Measurements from ENCODE around the gene CAPN15. TPM values are rescaled to one million over a fixed set of nuclear protein-coding genes. Genes with fewer than 3 reads are reported as not detected.

The CAPN15 gene
- total and polyA plus RNA-seq, 2 of the 4 experiments (the other 2 are of a cell fraction): 9.3 to 24.3 TPM

- Histone ChIP-seq H3K23ac (ENCODE audit: low read depth, low read length) (no peak overlapping the region), H4K91ac (ENCODE audit: insufficient read depth, low read depth, low read length) (no peak overlapping the region), H2AFZ (replicated peaks; ENCODE audit: low read length, poor library complexity) (no peak overlapping the region), H4K5ac (ENCODE audit: low read depth, low read length) (no peak overlapping the region), H3K9me3 (ENCODE audit: control insufficient read depth, insufficient read depth, low read length) (no peaks in the 10 kb centered on the region), H3K27ac (ENCODE audit: insufficient read depth, low read length) (no peak overlapping the region), H3K9me1 (ENCODE audit: insufficient read depth, low read length) (no peaks in the 10 kb centered on the region), H3K4me3 (ENCODE audit: insufficient read depth, low read depth, low read length) (no peak overlapping the region), H2BK5ac (ENCODE audit: low read depth, low read length, poor library complexity, severe bottlenecking) (no peak overlapping the region), H3K14ac (replicated peaks; ENCODE audit: low read depth, low read length) (no peak overlapping the region), H3K4me2 (ENCODE audit: low read depth, low read length) (no peak overlapping the region), H3K18ac (ENCODE audit: low read depth, low read length) (no peak overlapping the region), H2AK5ac (ENCODE audit: low read depth, low read length) (no peak overlapping the region), H3K4ac (ENCODE audit: low read depth, low read length) (no peak overlapping the region), H2BK20ac (ENCODE audit: low read depth, low read length) (no peak overlapping the region), H3K27me3 (ENCODE audit: control insufficient read depth, insufficient read depth, low read length) (no peaks in the 10 kb centered on the region), H4K20me1 (ENCODE audit: insufficient read depth, low read length) (no peaks in the 10 kb centered on the region), H3K56ac (ENCODE audit: extremely low read depth, insufficient read depth, low read length) (no peak overlapping the region), H3K9ac (ENCODE audit: low read depth, low read length) (no peak overlapping the region), H2BK15ac (ENCODE audit: low read depth, low read length) (no peak overlapping the region), H4K8ac (ENCODE audit: low read depth in 2 of 2, low read length in 2 of 2) (no peak overlapping the region), H3K36me3 (ENCODE audit: control insufficient read depth, insufficient read depth, low read length) (peaks cover 7% of the 10 kb centered on the region; the same call in 1 of the 2 replicates), H3K79me1 (ENCODE audit: low read depth in 1 of 2, low read length in 2 of 2) (peaks cover 0 to 3% of the 10 kb centered on the region in 2 experiments; a peak in 1 of 4 replicates), H3K4me1 (ENCODE audit: control insufficient read depth, insufficient read depth, low read length) (peaks cover under 1% of the 10 kb centered on the region; the same call in 1 of the 2 replicates), H2BK120ac (ENCODE audit: low read depth, low read length) (no peak overlapping the region), H2AK9ac (replicated peaks; ENCODE audit: low read depth, low read length, poor library complexity) (no peak overlapping the region)
- no peak for DNase-seq
- POLR2A ChIA-PET (ENCODE audit: unreplicated experiment): interaction anchor here (0.7 kb wide), 1 partner anchor 98 kb away, joined by 5 read pairs; no protein-coding TSS in a partner anchor
- BruUV-seq (replicated peaks): no TSS peak
- WGBS, 2 experiments (ENCODE audit: extremely low coverage in 2 of 2, insufficient read length in 1 of 2): 91% methylated on average over 8 of the region's 19 CpGs; no CpG with 5 or more reads in 1 of the 2 experiments
- intact Hi-C loops (cut with micrococcal nuclease) (no loop called here), in situ Hi-C loops (cut with MboI; ENCODE audit: low sequenced_read_pairs) (no loop called here), dilution Hi-C loops (cut with HindIII; ENCODE audit: low sequenced_read_pairs, unreplicated experiment) (no loop called here)
- no peak for ATAC-seq (ENCODE audit: low read depth)
- CTCF ChIA-PET: no interaction called here
- no peak for TF ChIP-seq MAFK (IDR thresholded peaks at IDR 0.05; ENCODE audit: low read depth, low read length)
- TF ChIP-seq FOS (IDR thresholded peaks at IDR 0.05; ENCODE audit: low read depth, low read length): no peak
- TF ChIP-seq POLR2A (IDR thresholded peaks at IDR 0.05; ENCODE audit: low read depth, low read length): no peak
- no peak for TF ChIP-seq MAZ (IDR thresholded peaks at IDR 0.05; ENCODE audit: borderline replicate concordance, low read depth, low read length)
- TF ChIP-seq SMC3 (IDR thresholded peaks at IDR 0.05; ENCODE audit: low read depth, low read length): no peak
- TF ChIP-seq CTCF (conservative IDR thresholded peaks at IDR 0.05; ENCODE audit: low read depth, low read length): no peak
- TF ChIP-seq MXI1 (IDR thresholded peaks at IDR 0.05; ENCODE audit: borderline replicate concordance, low read depth, low read length): no peak
- TF ChIP-seq NFE2L2 (IDR thresholded peaks at IDR 0.05; ENCODE audit: low read depth, low read length): no peak
- TF ChIP-seq RAD21 (IDR thresholded peaks at IDR 0.05; ENCODE audit: low read length): no peak
- TF ChIP-seq CEBPB (IDR thresholded peaks at IDR 0.05; ENCODE audit: low read depth, low read length): no peak
- TF ChIP-seq, protein P1, sequence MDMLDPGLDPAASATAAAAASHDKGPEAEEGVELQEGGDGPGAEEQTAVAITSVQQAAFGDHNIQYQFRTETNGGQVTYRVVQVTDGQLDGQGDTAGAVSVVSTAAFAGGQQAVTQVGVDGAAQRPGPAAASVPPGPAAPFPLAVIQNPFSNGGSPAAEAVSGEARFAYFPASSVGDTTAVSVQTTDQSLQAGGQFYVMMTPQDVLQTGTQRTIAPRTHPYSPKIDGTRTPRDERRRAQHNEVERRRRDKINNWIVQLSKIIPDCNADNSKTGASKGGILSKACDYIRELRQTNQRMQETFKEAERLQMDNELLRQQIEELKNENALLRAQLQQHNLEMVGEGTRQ (IDR thresholded peaks at IDR 0.05; ENCODE audit: low read depth, low read length): no peak
- no peak for TF ChIP-seq CHD1 (IDR thresholded peaks at IDR 0.05; ENCODE audit: low read depth, low read length)
Measured at GRCh38 chr16:580946-581498, 53.5 kb downstream of the CAPN15 start.

All from IMR-90 (cell line).